Kidney (tissue), 14 donors: ENCODE data around the gene RAD18. TPM values are rescaled to one million over a fixed set of nuclear protein-coding genes. Genes with fewer than 3 reads are reported as not detected.

ENCODE experiments used
- DNase-seq, 5 donors: peaks; one replicate each; pipeline ENCODE4 v3.0.0-alpha.2; 2013 to 2020
- FAIRE-seq: peaks from 2 replicates; lab custom pipeline; 2012; peaks lifted over from hg19 to GRCh38; lab: Jason Lieb, UNC
- H3K27ac ChIP-seq, 2 donors: one replicate each; pipeline ENCODE4 v1.7.0; 2013; ENCODE audit warnings: low read depth in 2 of 2, low read length in 2 of 2, inconsistent platforms in 1 of 2
- H3K27me3 ChIP-seq: one replicate; pipeline ENCODE4 v1.7.1; 2013; ENCODE audit warnings: low read length, inconsistent platforms; ENCODE audit not compliant: control insufficient read depth, insufficient read depth
- H3K36me3 ChIP-seq, 3 donors: one replicate each; pipeline versions ENCODE4 v1.7.0 to v1.7.1; 2013; ENCODE audit warnings: low read length in 3 of 3, control low read depth in 1 of 3, inconsistent platforms in 1 of 3; ENCODE audit not compliant: insufficient read depth in 3 of 3, control insufficient read depth in 2 of 3
- H3K4me1 ChIP-seq, 3 donors: one replicate each; pipeline versions ENCODE4 v1.7.0 to v1.7.1; 2013; ENCODE audit warnings: low read length in 3 of 3, inconsistent platforms in 1 of 3, low read depth in 1 of 3; ENCODE audit not compliant: control insufficient read depth in 2 of 3, insufficient read depth in 2 of 3
- H3K4me3 ChIP-seq, 3 donors: one replicate each; pipeline versions ENCODE4 v1.7.0 to v1.8.1; 2013; ENCODE audit warnings: low read length in 3 of 3, control low read depth in 1 of 3, inconsistent platforms in 1 of 3
- H3K9ac ChIP-seq, 3 donors: one replicate each; pipeline versions ENCODE4 v1.7.0 to v1.7.1; 2013; ENCODE audit warnings: low read length in 3 of 3, control low read depth in 1 of 3, inconsistent platforms in 1 of 3
- H3K9me3 ChIP-seq, 3 donors: one replicate each; pipeline versions ENCODE4 v1.7.0 to v1.7.1; 2013; ENCODE audit warnings: low read length in 3 of 3, control low read depth in 1 of 3, inconsistent platforms in 1 of 3; ENCODE audit not compliant: control insufficient read depth in 2 of 3, insufficient read depth in 1 of 3
- intact Hi-C: fragments of 100-400 bp; cut with DNase I; formaldehyde crosslinking; loops from one replicate; pipeline ENCODE4 v1.11.1; 2022
- polyA plus RNA-seq: library from polyadenylated mRNA; stranded (reverse); fragments of 350-450 nt; fragmentation: Illumina TruSeq; extraction: RNeasy Lipid Tissue Mini Kit (QIAGEN cat#74804); gene quantifications from one replicate; pipeline ENCODE4 v1.2.3, GENCODE V29; 2014; ENCODE audit warnings: low read depth, low replicate concordance; ENCODE audit not compliant: insufficient read depth
- total RNA-seq: library from RNA; stranded (reverse); fragmentation: NEBNext Ultra II Directional; extraction: Animal tissue kit (Norgen Biotek cat#: 25700); gene quantifications from one replicate; pipeline ENCODE4 v1.2.1, GENCODE V29; 2021
- TF ChIP-seq, protein P1 (sequence below): IDR thresholded peaks from 3 replicates; pipeline ENCODE4 v1.5.1; 2012; ENCODE audit warnings: mild to moderate bottlenecking, moderate library complexity, borderline replicate concordance; ENCODE audit not compliant: insufficient read depth; ENCODE audit errors: extremely low read depth
- donor health status: control.
- donor health status: control.
- donor health status: control.
- donor health status: control.
- donor health status: control.
- donor health status: DM: yes; HTN: yes; CAD: no.
- donor health status: Normal renal cell carcinoma (clear cell type).

Gene RAD18
- total and polyA plus RNA-seq, 2 donors from 2014 or later, result 3.1 to 8.0 TPM

DNA sequence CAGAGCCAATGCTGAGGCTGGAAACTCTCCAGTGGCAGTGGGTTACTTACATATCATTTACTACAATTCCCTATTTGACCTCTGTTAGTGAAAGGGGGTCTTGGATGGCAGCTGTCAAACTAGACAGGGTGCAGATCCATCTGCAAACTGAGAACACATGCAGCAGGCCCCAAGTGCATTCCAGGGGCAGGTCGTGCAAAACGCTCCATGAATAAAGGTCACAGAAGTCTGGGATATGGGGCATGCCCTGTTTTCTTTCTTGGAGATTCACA, 25.0 kb upstream of the RAD18 start:
- Histone ChIP-seq H3K27me3 (no peaks in the 10 kb centered on the region), H3K36me3 (peaks cover 0 to 6% (median 0%) of the 10 kb centered on the region in 3 donors), H3K4me3 (no peak overlapping the region), H3K9ac (no peak overlapping the region), H3K4me1 (no peaks in the 10 kb centered on the region), H3K9me3 (no peaks in the 10 kb centered on the region), H3K27ac (no peak overlapping the region)
- intact Hi-C loops, result no loop called here
- TF ChIP-seq, protein P1, sequence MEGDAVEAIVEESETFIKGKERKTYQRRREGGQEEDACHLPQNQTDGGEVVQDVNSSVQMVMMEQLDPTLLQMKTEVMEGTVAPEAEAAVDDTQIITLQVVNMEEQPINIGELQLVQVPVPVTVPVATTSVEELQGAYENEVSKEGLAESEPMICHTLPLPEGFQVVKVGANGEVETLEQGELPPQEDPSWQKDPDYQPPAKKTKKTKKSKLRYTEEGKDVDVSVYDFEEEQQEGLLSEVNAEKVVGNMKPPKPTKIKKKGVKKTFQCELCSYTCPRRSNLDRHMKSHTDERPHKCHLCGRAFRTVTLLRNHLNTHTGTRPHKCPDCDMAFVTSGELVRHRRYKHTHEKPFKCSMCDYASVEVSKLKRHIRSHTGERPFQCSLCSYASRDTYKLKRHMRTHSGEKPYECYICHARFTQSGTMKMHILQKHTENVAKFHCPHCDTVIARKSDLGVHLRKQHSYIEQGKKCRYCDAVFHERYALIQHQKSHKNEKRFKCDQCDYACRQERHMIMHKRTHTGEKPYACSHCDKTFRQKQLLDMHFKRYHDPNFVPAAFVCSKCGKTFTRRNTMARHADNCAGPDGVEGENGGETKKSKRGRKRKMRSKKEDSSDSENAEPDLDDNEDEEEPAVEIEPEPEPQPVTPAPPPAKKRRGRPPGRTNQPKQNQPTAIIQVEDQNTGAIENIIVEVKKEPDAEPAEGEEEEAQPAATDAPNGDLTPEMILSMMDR, result no peak
- no peak for DNase-seq
- FAIRE-seq, result no peak

DNA sequence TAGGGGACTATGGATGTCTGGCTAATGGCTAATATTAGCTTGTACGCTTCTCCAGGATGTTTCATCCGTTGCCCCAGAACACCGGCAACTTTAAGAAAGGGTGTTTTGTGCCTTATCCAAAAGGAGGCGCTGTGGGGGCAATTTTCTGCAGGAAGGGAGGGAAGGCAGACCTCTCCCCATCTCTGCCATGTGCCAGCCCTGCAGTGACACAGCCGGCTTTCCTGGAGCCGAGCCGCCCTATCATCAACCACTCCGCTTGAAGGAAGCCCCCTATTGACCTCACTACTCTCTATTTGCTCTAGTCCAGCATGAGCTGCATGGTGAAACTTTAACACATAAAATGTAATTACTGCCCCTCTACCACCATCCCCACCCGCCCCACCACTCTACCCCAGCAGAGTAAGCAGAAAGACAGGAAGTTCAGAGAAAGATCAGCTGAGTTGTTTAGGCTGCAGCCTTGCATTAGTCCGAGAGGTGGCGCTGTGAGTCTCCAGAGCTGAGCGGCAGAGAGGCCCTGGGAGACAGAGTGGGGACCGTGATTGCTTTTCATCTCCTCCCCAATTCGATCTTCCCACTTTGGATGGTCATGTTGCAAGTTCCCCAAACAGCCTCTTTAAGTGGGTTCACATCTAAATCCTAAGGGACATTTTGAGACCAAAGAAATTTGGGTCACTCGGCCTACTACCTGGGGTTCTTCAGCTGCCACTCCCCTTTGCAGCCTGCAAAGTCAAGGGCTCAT, 24.5 kb upstream of the RAD18 start:
- intact Hi-C loops, result no loop called here
- H3K9ac ChIP-seq, result no peak overlapping the region
- no peaks in the 10 kb centered on the region for H3K27me3 ChIP-seq
- H3K27ac ChIP-seq, result no peak overlapping the region
- FAIRE-seq, result no peak
- H3K9me3 ChIP-seq, result no peaks in the 10 kb centered on the region
- H3K4me3 ChIP-seq, result no peak overlapping the region
- peak in 4 of 5 donors; percentile 79 to 86 (median 82) for DNase-seq
- H3K36me3 ChIP-seq, result peaks cover 0 to 6% (median 0%) of the 10 kb centered on the region in 3 donors
- TF ChIP-seq, protein P1, result peak; percentile 80
- no peaks in the 10 kb centered on the region for H3K4me1 ChIP-seq

DNA sequence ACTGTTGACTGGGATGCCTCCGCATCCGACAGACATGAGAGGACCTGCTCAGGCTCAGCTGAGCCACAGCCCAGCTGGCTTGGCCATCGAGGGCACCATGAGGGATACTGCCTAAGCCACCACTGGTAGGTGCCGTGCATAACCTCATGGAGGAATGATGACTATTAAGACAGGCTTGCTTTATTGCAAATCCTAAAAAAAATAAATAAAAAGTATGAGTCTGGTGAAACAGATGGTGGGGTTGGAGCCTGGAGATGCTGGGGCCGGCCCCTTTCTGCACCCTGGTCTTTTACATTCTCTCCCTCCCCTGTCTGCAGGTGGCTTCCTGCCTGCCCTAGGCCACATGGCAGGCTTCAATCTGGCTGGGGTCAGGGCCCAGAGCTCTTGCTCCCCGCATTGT, 24.0 kb upstream of the RAD18 start:
- Histone ChIP-seq H3K4me3 (no peak overlapping the region), H3K36me3 (peaks cover 0 to 6% (median 0%) of the 10 kb centered on the region in 3 donors), H3K4me1 (no peaks in the 10 kb centered on the region), H3K9ac (no peak overlapping the region), H3K27me3 (no peaks in the 10 kb centered on the region), H3K27ac (no peak overlapping the region), H3K9me3 (no peaks in the 10 kb centered on the region)
- FAIRE-seq (no peak), DNase-seq (no peak)
- TF ChIP-seq, protein P1, result no peak
- intact Hi-C loops, result no loop called here

DNA sequence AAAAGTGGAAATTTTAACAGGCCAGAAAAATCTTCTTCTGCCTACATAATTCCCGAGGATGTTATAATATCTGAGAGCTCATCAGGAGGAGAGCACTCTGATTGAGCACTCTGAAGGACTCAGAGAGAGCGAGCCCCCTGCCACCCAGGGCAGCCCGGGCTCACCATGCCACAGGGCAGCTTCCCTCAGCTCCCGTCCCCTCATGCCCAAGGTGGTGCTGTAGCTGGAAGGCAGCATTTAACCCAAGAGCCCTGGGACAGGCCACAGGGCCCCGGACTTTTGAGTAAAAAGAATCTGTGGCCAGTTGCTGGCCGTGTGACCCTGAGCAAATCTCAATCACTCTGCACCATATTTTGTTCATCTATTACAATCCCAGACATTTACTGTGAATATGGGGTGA, 23.5 kb upstream of the RAD18 start:
- no peaks in the 10 kb centered on the region for H3K9me3 ChIP-seq
- no peak overlapping the region for H3K9ac ChIP-seq
- no peak overlapping the region for H3K27ac ChIP-seq
- DNase-seq (no peak), FAIRE-seq (no peak)
- H3K27me3 ChIP-seq, result no peaks in the 10 kb centered on the region
- H3K4me1 ChIP-seq, result no peaks in the 10 kb centered on the region
- H3K36me3 ChIP-seq, result peaks cover 0 to 6% (median 0%) of the 10 kb centered on the region in 3 donors
- no peak overlapping the region for H3K4me3 ChIP-seq
- TF ChIP-seq, protein P1, result no peak
- intact Hi-C loops, result no loop called here
